Caco-2 (cell line): ENCODE results near the gene DCUN1D3. TPM values are rescaled to one million over a fixed set of nuclear protein-coding genes. Genes with fewer than 3 reads are reported as not detected.

Source experiments
- BruUV-seq: library from RNA; stranded (reverse); fragments of 400-500 nt; replicated peaks from 2 replicates; lab custom pipeline; 2021; lab: Mats Ljungman, UMichigan
- CTCF ChIA-PET: fragments of 300-600 bp; sonication (Branson Sonifier 250); formaldehyde crosslinking; loops from one replicate; lab custom pipeline; 2022; ENCODE audit warnings: antibody characterized with exemption; lab: Charles Lee
- POLR2A ChIA-PET: fragments of 300-600 bp; sonication (Branson Sonifier 250); formaldehyde crosslinking; loops from one replicate; lab custom pipeline; 2022; ENCODE audit warnings: antibody characterized with exemption; lab: Charles Lee
- DNase-seq, 2 experiments: peaks; one replicate each; pipeline versions ENCODE4 v3.0.0 to v3.0.0-alpha.2; 2020 to 2022
- H3K27me3 ChIP-seq: replicated peaks from 2 replicates; pipeline ENCODE4 v1.6.0; 2011; ENCODE audit warnings: low read length; ENCODE audit not compliant: control insufficient read depth, insufficient read depth
- H3K36me3 ChIP-seq: 2 replicates; pipeline ENCODE4 v1.5.1; 2011; ENCODE audit warnings: low read length; ENCODE audit not compliant: control insufficient read depth, insufficient read depth
- H3K4me1 ChIP-seq: fragments of 250-450 bp; sonication (Bioruptor Pico); 2 replicates; pipeline ENCODE4 v1.5.1; 2020; ENCODE audit warnings: mild to moderate bottlenecking
- H3K4me3 ChIP-seq: 2 replicates; pipeline ENCODE4 v1.5.1; 2011; ENCODE audit warnings: low read depth, mild to moderate bottlenecking, control low read depth, low read length
- H3K9me3 ChIP-seq: fragments of 250-450 bp; sonication (Bioruptor Pico); 2 replicates; pipeline ENCODE4 v1.5.1; 2020; ENCODE audit warnings: mild to moderate bottlenecking, moderate library complexity
- H3K27ac Mint-ChIP-seq: one replicate; pipeline ENCODE4 v1.8.0; 2022; ENCODE audit warnings: mixed read lengths; ENCODE audit not compliant: unreplicated experiment
- H3K27me3 Mint-ChIP-seq: one replicate; pipeline ENCODE4 v1.8.0; 2022; ENCODE audit warnings: mixed read lengths; ENCODE audit not compliant: insufficient read depth, unreplicated experiment
- H3K36me3 Mint-ChIP-seq: one replicate; pipeline ENCODE4 v1.8.0; 2022; ENCODE audit warnings: mild to moderate bottlenecking, mixed read lengths; ENCODE audit not compliant: insufficient read depth, unreplicated experiment
- H3K4me1 Mint-ChIP-seq: one replicate; pipeline ENCODE4 v1.8.0; 2022; ENCODE audit warnings: low read depth, mixed read lengths; ENCODE audit not compliant: unreplicated experiment
- H3K4me3 Mint-ChIP-seq: one replicate; pipeline ENCODE4 v1.8.0; 2022; ENCODE audit warnings: mild to moderate bottlenecking, moderate library complexity, mixed read lengths; ENCODE audit not compliant: unreplicated experiment
- H3K9me3 Mint-ChIP-seq: one replicate; pipeline ENCODE4 v1.8.0; 2022; ENCODE audit warnings: mixed read lengths; ENCODE audit not compliant: unreplicated experiment
- intact Hi-C: fragments of 100-400 bp; cut with micrococcal nuclease; formaldehyde crosslinking; loops from one replicate; pipeline ENCODE4 v1.10.0; 2022; ENCODE audit not compliant: unreplicated experiment
- total RNA-seq: library from RNA; stranded (reverse); gene quantifications from 2 replicates; pipeline ENCODE4 v1.2.3, GENCODE V29; 2022
- TF ChIP-seq, protein P1 (sequence below), 2 experiments: fragments of 200-600 bp in 1 of 2; IDR thresholded peaks; 1 replicate in 1 of 2; 2 replicates in 1 of 2; pipeline versions ENCODE4 v1.5.1 to v1.8.0; 2011 to 2022; ENCODE audit warnings: antibody characterized with exemption in 1 of 2, control low read depth in 1 of 2, inconsistent platforms in 1 of 2, low read depth in 1 of 2, low read length in 1 of 2, mild to moderate bottlenecking in 1 of 2, moderate library complexity in 1 of 2; ENCODE audit not compliant: insufficient read depth in 1 of 2, severe bottlenecking in 1 of 2, unreplicated experiment in 1 of 2

The DCUN1D3 gene
- total RNA-seq, 1 experiment from 2014 or later, result 19.2 TPM

DNA sequence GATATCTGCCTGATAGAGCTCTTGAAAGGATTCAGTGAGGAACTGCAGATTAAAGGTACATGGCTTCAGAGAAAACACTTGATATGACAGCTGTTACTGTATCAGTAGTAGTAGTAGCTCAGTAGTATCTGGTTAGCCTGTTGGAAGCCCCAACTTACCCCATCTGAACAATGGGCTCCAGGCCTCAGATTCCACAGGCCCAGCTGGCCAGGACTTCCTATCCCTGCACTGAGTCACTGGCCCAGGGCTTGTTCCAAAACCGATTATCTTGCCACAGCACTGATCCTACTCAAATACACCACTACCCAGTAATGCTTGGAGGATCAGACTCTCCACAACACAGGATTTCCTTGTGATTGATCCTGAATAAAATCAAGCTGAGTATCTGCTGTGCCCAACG lies 32.6 kb downstream of the DCUN1D3 start:
- H3K4me3 ChIP-seq, result no peak overlapping the region
- Mint-ChIP-seq H3K4me1 (peaks cover 6% of the 10 kb centered on the region), H3K4me3 (no peak overlapping the region), H3K9me3 (no peaks in the 10 kb centered on the region), H3K36me3 (peaks cover 15% of the 10 kb centered on the region), H3K27ac (no peak overlapping the region), H3K27me3 (no peaks in the 10 kb centered on the region)
- no peaks in the 10 kb centered on the region for H3K4me1 ChIP-seq
- intact Hi-C loops, result no loop called here
- CTCF ChIA-PET, result no interaction called here
- BruUV-seq, result no TSS peak
- no peak for DNase-seq
- TF ChIP-seq, protein P1, sequence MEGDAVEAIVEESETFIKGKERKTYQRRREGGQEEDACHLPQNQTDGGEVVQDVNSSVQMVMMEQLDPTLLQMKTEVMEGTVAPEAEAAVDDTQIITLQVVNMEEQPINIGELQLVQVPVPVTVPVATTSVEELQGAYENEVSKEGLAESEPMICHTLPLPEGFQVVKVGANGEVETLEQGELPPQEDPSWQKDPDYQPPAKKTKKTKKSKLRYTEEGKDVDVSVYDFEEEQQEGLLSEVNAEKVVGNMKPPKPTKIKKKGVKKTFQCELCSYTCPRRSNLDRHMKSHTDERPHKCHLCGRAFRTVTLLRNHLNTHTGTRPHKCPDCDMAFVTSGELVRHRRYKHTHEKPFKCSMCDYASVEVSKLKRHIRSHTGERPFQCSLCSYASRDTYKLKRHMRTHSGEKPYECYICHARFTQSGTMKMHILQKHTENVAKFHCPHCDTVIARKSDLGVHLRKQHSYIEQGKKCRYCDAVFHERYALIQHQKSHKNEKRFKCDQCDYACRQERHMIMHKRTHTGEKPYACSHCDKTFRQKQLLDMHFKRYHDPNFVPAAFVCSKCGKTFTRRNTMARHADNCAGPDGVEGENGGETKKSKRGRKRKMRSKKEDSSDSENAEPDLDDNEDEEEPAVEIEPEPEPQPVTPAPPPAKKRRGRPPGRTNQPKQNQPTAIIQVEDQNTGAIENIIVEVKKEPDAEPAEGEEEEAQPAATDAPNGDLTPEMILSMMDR (IDR thresholded peaks at IDR 0.05; ENCODE audit: insufficient read depth in 1 of 2, low read depth in 1 of 2, low read length in 1 of 2, severe bottlenecking in 1 of 2, unreplicated experiment in 1 of 2), result no peak
- POLR2A ChIA-PET, result interaction anchor here (0.7 kb wide), 1 partner anchor 33 kb away, joined by 5 read pairs; the partner anchor contains the start of genes DCUN1D3 and LYRM1
- H3K9me3 ChIP-seq, result no peaks in the 10 kb centered on the region
- H3K27me3 ChIP-seq, result no peaks in the 10 kb centered on the region
- H3K36me3 ChIP-seq, result no peaks in the 10 kb centered on the region; the same call in 1 of the 2 replicates

DNA sequence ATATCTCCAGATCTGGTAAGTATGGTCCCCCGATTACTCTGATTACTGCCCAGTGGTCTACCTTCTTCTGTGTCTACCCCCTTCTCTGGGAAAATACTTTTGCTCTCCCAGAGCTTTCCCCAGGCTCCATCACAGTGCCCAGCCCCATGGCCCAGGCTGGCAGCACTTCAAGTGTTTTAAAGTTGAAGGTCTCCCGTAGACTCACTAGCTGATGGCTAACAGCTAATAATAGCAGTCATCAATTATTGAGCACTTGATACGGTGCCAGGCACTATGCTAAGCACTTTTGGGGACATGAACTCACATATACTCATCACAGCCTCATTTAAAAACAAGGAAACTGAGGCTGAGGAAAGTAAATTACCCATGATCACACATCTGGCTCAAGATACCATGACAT lies 33.4 kb downstream of the DCUN1D3 start:
- H3K27me3 Mint-ChIP-seq, result no peaks in the 10 kb centered on the region
- Histone ChIP-seq H3K36me3 (no peaks in the 10 kb centered on the region; the same call in 1 of the 2 replicates), H3K9me3 (no peaks in the 10 kb centered on the region), H3K4me1 (no peaks in the 10 kb centered on the region), H3K4me3 (no peak overlapping the region), H3K27me3 (no peaks in the 10 kb centered on the region)
- H3K27ac Mint-ChIP-seq, result no peak overlapping the region
- ChIA-PET CTCF (no interaction called here), POLR2A (interaction anchor here (0.7 kb wide), 1 partner anchor 33 kb away, joined by 5 read pairs; the partner anchor contains the start of genes DCUN1D3 and LYRM1)
- DNase-seq, result no peak
- H3K9me3 Mint-ChIP-seq, result no peaks in the 10 kb centered on the region
- H3K4me1 Mint-ChIP-seq, result peaks cover 6% of the 10 kb centered on the region
- H3K4me3 Mint-ChIP-seq, result no peak overlapping the region
- peaks cover 19% of the 10 kb centered on the region for H3K36me3 Mint-ChIP-seq
- BruUV-seq, result no TSS peak
- TF ChIP-seq, protein P1 (IDR thresholded peaks at IDR 0.05; ENCODE audit: insufficient read depth in 1 of 2, low read depth in 1 of 2, low read length in 1 of 2, severe bottlenecking in 1 of 2, unreplicated experiment in 1 of 2), result no peak
- intact Hi-C loops, result no loop called here

GRCh38 chr16:20866145-20866772 lies 33.9 kb downstream of the DCUN1D3 start:
- H3K27me3 ChIP-seq, result no peaks in the 10 kb centered on the region
- no peak overlapping the region for H3K4me3 ChIP-seq
- BruUV-seq, result no TSS peak
- Mint-ChIP-seq H3K4me1 (peaks cover 6% of the 10 kb centered on the region), H3K4me3 (no peak overlapping the region), H3K9me3 (no peaks in the 10 kb centered on the region), H3K27me3 (no peaks in the 10 kb centered on the region), H3K27ac (no peak overlapping the region), H3K36me3 (peaks cover 22% of the 10 kb centered on the region)
- POLR2A ChIA-PET, result no interaction called here
- no peaks in the 10 kb centered on the region for H3K4me1 ChIP-seq
- intact Hi-C loops, result no loop called here
- no peaks in the 10 kb centered on the region; the same call in 1 of the 2 replicates for H3K36me3 ChIP-seq
- TF ChIP-seq, protein P1 (IDR thresholded peaks at IDR 0.05; ENCODE audit: insufficient read depth in 1 of 2, low read depth in 1 of 2, low read length in 1 of 2, severe bottlenecking in 1 of 2, unreplicated experiment in 1 of 2), result no peak
- no peaks in the 10 kb centered on the region for H3K9me3 ChIP-seq
- CTCF ChIA-PET, result no interaction called here
- no peak for DNase-seq
